Daoy (cell line): ENCODE results near the gene RNF126. TPM values are rescaled to one million over a fixed set of nuclear protein-coding genes. Genes with fewer than 3 reads are reported as not detected.
A peak's percentile ranks its signal among the peaks of the same experiment; 100 is the strongest.
"Not testable (repeated sequence)": the region's sequence is repeated elsewhere in the genome, so short reads cannot be mapped to it uniquely, and the experiment has no call there.

Experiments used
- DNase-seq: peaks from one replicate; pipeline ENCODE4 v3.0.0-alpha.2; 2015; ENCODE audit warnings: low read depth
- total RNA-seq: library from RNA; depleted of rRNA; stranded (reverse); fragments of >200 nt; shearing (Covaris generic); gene quantifications from 2 replicates; pipeline ENCODE4 v1.2.3, GENCODE V29; 2014

RNF126 gene
- total RNA-seq, 1 experiment from 2014 or later: 62.7 TPM

- no peak for DNase-seq
Observed at GRCh38 chr19:629961-630714, 32.9 kb downstream of the RNF126 start.

GRCh38 chr19:629515-629914 lies 33.5 kb downstream of the RNF126 start:
- DNase-seq: not testable (repeated sequence)

GRCh38 chr19:628168-628567 lies 34.8 kb downstream of the RNF126 start:
- no peak for DNase-seq

GRCh38 chr19:626566-626965 lies 36.4 kb downstream of the RNF126 start:
- not testable (repeated sequence) for DNase-seq

GRCh38 chr19:625257-625656 lies 37.8 kb downstream of the RNF126 start:
- DNase-seq: no peak

GRCh38 chr19:624433-625109 lies 38.4 kb downstream of the RNF126 start:
- no peak for DNase-seq

GRCh38 chr19:623974-624373 lies 39.0 kb downstream of the RNF126 start:
- peak; percentile 90 for DNase-seq

GRCh38 chr19:623175-623916 lies 39.7 kb downstream of the RNF126 start:
- no peak for DNase-seq

GRCh38 chr19:622666-623065 lies 40.3 kb downstream of the RNF126 start:
- DNase-seq: no peak

GRCh38 chr19:621819-622218 lies 41.2 kb downstream of the RNF126 start:
- DNase-seq: no peak

- DNase-seq: not testable (repeated sequence)
Observed at GRCh38 chr19:621191-621590, 41.8 kb downstream of the RNF126 start.

GRCh38 chr19:620166-620862 lies 42.7 kb downstream of the RNF126 start:
- DNase-seq: no peak

GRCh38 chr19:619286-620002 lies 43.6 kb downstream of the RNF126 start:
- DNase-seq: no peak

GRCh38 chr19:618674-619285 lies 44.2 kb downstream of the RNF126 start:
- DNase-seq: no peak

GRCh38 chr19:618247-618619 lies 44.8 kb downstream of the RNF126 start:
- no peak for DNase-seq

- DNase-seq: no peak
Observed at GRCh38 chr19:617551-618246, 45.3 kb downstream of the RNF126 start.

- no peak for DNase-seq
Observed at GRCh38 chr19:616747-617526, 46.1 kb downstream of the RNF126 start.

GRCh38 chr19:616062-616700 lies 46.8 kb downstream of the RNF126 start:
- DNase-seq: no peak

- DNase-seq: no peak
Observed at GRCh38 chr19:615619-616018, 47.4 kb downstream of the RNF126 start.
